NB4 (cell line): Measurements from ENCODE around the gene AMER1.

Source experiments
- MYC ChIP-seq: IDR thresholded peaks from 2 replicates; pipeline ENCODE4 v1.6.1; 2011; ENCODE audit warnings: low read depth, low read length
- POLR2A ChIP-seq: IDR thresholded peaks from 2 replicates; pipeline ENCODE4 v1.6.1; 2011; ENCODE audit warnings: mild to moderate bottlenecking; ENCODE audit not compliant: insufficient read length; ENCODE audit errors: extremely low read depth
- TF ChIP-seq, protein P1 (sequence below): IDR thresholded peaks from one replicate; pipeline ENCODE4 v1.5.1; 2012; ENCODE audit warnings: low read depth, low read length
- TF ChIP-seq, protein P2 (sequence below): IDR thresholded peaks from 2 replicates; pipeline ENCODE4 v1.6.1; 2011; ENCODE audit warnings: low read depth, low read length

DNA sequence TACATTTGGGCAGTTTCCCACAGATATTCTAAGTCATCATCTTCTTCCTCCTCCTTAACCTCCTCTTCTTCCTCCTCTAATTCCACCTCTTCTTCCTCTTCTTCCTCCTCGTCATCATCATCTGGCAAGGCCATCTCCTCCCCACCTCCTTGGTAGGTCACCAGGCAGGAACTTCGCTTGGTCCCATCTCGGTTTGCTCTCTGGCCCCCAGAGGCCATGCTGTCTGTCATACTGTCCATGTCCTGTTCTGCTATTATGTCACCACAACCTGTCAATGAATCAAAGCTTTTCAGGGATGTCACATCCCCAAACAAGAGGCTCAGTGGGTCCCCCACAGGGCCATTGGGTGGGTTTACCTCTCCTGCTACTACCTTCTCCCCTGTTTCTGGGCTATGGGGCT, 13.5 kb downstream of the AMER1 start:
- TF ChIP-seq, protein P1, sequence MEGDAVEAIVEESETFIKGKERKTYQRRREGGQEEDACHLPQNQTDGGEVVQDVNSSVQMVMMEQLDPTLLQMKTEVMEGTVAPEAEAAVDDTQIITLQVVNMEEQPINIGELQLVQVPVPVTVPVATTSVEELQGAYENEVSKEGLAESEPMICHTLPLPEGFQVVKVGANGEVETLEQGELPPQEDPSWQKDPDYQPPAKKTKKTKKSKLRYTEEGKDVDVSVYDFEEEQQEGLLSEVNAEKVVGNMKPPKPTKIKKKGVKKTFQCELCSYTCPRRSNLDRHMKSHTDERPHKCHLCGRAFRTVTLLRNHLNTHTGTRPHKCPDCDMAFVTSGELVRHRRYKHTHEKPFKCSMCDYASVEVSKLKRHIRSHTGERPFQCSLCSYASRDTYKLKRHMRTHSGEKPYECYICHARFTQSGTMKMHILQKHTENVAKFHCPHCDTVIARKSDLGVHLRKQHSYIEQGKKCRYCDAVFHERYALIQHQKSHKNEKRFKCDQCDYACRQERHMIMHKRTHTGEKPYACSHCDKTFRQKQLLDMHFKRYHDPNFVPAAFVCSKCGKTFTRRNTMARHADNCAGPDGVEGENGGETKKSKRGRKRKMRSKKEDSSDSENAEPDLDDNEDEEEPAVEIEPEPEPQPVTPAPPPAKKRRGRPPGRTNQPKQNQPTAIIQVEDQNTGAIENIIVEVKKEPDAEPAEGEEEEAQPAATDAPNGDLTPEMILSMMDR = no peak
- TF ChIP-seq POLR2A (no peak), MYC (no peak)
- TF ChIP-seq, protein P2, sequence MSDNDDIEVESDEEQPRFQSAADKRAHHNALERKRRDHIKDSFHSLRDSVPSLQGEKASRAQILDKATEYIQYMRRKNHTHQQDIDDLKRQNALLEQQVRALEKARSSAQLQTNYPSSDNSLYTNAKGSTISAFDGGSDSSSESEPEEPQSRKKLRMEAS = no peak
